Smooth muscle cell of trachea (primary cell): ENCODE data around the gene ARL16. TPM values are rescaled to one million over a fixed set of nuclear protein-coding genes. Genes with fewer than 3 reads are reported as not detected.

ENCODE experiments used
- total RNA-seq: library from RNA; depleted of rRNA; stranded (reverse); fragments of >200 nt; gene quantifications from 2 replicates; pipeline ENCODE4 v1.2.1, GENCODE V29; 2014

The ARL16 gene
- total RNA-seq = 21.0 and 33.6 TPM in 2 replicates

GRCh38 chr17:81683584-81684441 lies at the start of gene ARL16, which contains the start of gene HGS:
ARL16 (minus strand) TSS chr17:81683797; CDS start chr17:81683753, 44 bp downstream.
HGS (plus strand) TSS chr17:81684011; CDS start chr17:81684067, 56 bp downstream.

GRCh38 chr17:81711814-81712467 lies 28.3 kb upstream of the ARL16 start, which contains the start of gene SLC25A10:
SLC25A10 (plus strand) TSS chr17:81712284; CDS start chr17:81712427, 143 bp downstream.

GRCh38 chr17:81702934-81703746 lies 19.5 kb upstream of the ARL16 start, which contains the start of gene MRPL12:
MRPL12 (plus strand) TSS chr17:81703367; CDS start chr17:81703502, 135 bp downstream.

GRCh38 chr17:81666342-81667191 lies 17.0 kb downstream of the ARL16 start, which contains the start of the genes CCDC137 and OXLD1:
CCDC137 (plus strand) TSS chr17:81666737; CDS start chr17:81666767, 30 bp downstream.
OXLD1 (minus strand) TSS chr17:81666605; CDS start chr17:81666577, 28 bp downstream.

GRCh38 chr17:81656118-81656743 lies 27.4 kb downstream of the ARL16 start, which contains the start of gene PDE6G:
PDE6G (minus strand) TSS chr17:81656542; CDS start chr17:81653305, 3,237 bp downstream.

GRCh38 chr17:81636505-81637288 lies 46.9 kb downstream of the ARL16 start, which contains the start of the genes NPLOC4 and TSPAN10:
NPLOC4 (minus strand) TSS chr17:81637112; CDS start chr17:81636930, 182 bp downstream.
TSPAN10 (plus strand) TSS chr17:81637196; CDS start chr17:81642413, 5,217 bp downstream.

Other genes with a start within 250 kb of the ARL16 start
- gene ACTG1, start 171.0 kb downstream of the ARL16 start, total RNA-seq = 7,025 and 10,804 TPM in 2 replicates
- 2.0 and 4.6 TPM in 2 replicates for gene FSCN2, start 155.4 kb downstream of the ARL16 start, total RNA-seq
- gene FAAP100, start 131.4 kb downstream of the ARL16 start, total RNA-seq = 19.9 and 25.0 TPM in 2 replicates
- gene NPLOC4, start 46.7 kb downstream of the ARL16 start, total RNA-seq = 58.0 and 77.1 TPM in 2 replicates
- gene TSPAN10, start 46.6 kb downstream of the ARL16 start, total RNA-seq = 2.5 and 2.6 TPM in 2 replicates
- gene PDE6G, start 27.3 kb downstream of the ARL16 start, total RNA-seq = 0.17 TPM in 1 of 2 replicates, not detected in the other
- gene OXLD1, start 17.2 kb downstream of the ARL16 start, total RNA-seq = 35.5 and 37.7 TPM in 2 replicates
- gene CCDC137, start 17.1 kb downstream of the ARL16 start, total RNA-seq = 8.3 and 9.5 TPM in 2 replicates
- 94.4 and 131 TPM in 2 replicates for gene HGS, start 214 bp upstream of the ARL16 start, total RNA-seq
- 6.8 and 12.4 TPM in 2 replicates for gene MRPL12, start 19.6 kb upstream of the ARL16 start, total RNA-seq
- gene SLC25A10, start 28.5 kb upstream of the ARL16 start, total RNA-seq = 6.6 and 19.3 TPM in 2 replicates
- gene GCGR, start 120.4 kb upstream of the ARL16 start, total RNA-seq = not detected in 2 replicates
- gene MCRIP1, start 149.5 kb upstream of the ARL16 start, total RNA-seq = 80.3 and 126 TPM in 2 replicates
- 0.17 TPM in 1 of 2 replicates, not detected in the other for gene PPP1R27, start 151.3 kb upstream of the ARL16 start, total RNA-seq
- gene P4HB, start 176.7 kb upstream of the ARL16 start, total RNA-seq = 1,342 and 1,881 TPM in 2 replicates
- gene ARHGDIA, start 187.5 kb upstream of the ARL16 start, total RNA-seq = 187 and 318 TPM in 2 replicates
- gene ALYREF, start 207.8 kb upstream of the ARL16 start, total RNA-seq = 102 and 168 TPM in 2 replicates
- gene ANAPC11, start 207.9 kb upstream of the ARL16 start, total RNA-seq = 138 and 243 TPM in 2 replicates
- gene NPB, start 218.4 kb upstream of the ARL16 start, total RNA-seq = 0.87 and 2.5 TPM in 2 replicates
- gene PCYT2, start 227.6 kb upstream of the ARL16 start, total RNA-seq = 63.5 and 63.7 TPM in 2 replicates
- 26.8 and 27.1 TPM in 2 replicates for gene SIRT7, start 234.4 kb upstream of the ARL16 start, total RNA-seq
- gene MAFG, start 243.9 kb upstream of the ARL16 start, total RNA-seq = 16.1 and 25.3 TPM in 2 replicates